H9 (cell line): ENCODE data around the gene GPX7. TPM values are rescaled to one million over a fixed set of nuclear protein-coding genes. Genes with fewer than 3 reads are reported as not detected.

ENCODE experiments used
- DNase-seq: peaks from one replicate; pipeline ENCODE4 v3.0.0-alpha.2; 2017
- H2AFZ ChIP-seq: one replicate; pipeline ENCODE4 v1.6.1; 2013; ENCODE audit warnings: mild to moderate bottlenecking, low read length, control low read depth, moderate library complexity
- H2AK5ac ChIP-seq: 2 replicates; pipeline ENCODE4 v1.6.1; 2013; ENCODE audit warnings: low read length, control low read depth, mixed read lengths; ENCODE audit not compliant: insufficient read length
- H2BK120ac ChIP-seq: one replicate; pipeline ENCODE4 v1.6.1; 2013; ENCODE audit warnings: low read depth, mild to moderate bottlenecking, low read length, control low read depth, inconsistent platforms; ENCODE audit not compliant: poor library complexity, severe bottlenecking
- H2BK12ac ChIP-seq: 2 replicates; pipeline ENCODE4 v1.6.1; 2013; ENCODE audit warnings: low read length, control low read depth, mixed read lengths, low read depth; ENCODE audit not compliant: insufficient read length
- H2BK15ac ChIP-seq: 2 replicates; pipeline ENCODE4 v1.6.1; 2013; ENCODE audit warnings: low read depth, low read length, control low read depth
- H2BK20ac ChIP-seq: one replicate; pipeline ENCODE4 v1.6.1; 2013; ENCODE audit warnings: low read depth, mild to moderate bottlenecking, low read length, control low read depth, inconsistent platforms; ENCODE audit not compliant: poor library complexity, severe bottlenecking
- H2BK5ac ChIP-seq: 2 replicates; pipeline ENCODE4 v1.6.1; 2013; ENCODE audit warnings: low read length, control low read depth, mixed read lengths; ENCODE audit not compliant: insufficient read length
- H3K14ac ChIP-seq: 2 replicates; pipeline ENCODE4 v1.6.1; 2013; ENCODE audit warnings: low read length, control low read depth; ENCODE audit not compliant: insufficient read depth
- H3K18ac ChIP-seq: 2 replicates; pipeline ENCODE4 v1.6.1; 2013; ENCODE audit warnings: low read depth, mild to moderate bottlenecking, mixed read lengths, low read length, control low read depth; ENCODE audit not compliant: insufficient read length
- H3K23ac ChIP-seq: 2 replicates; pipeline ENCODE4 v1.6.1; 2013; ENCODE audit warnings: low read length, control low read depth, mixed read lengths, low read depth; ENCODE audit not compliant: insufficient read length
- H3K23me2 ChIP-seq: 2 replicates; pipeline ENCODE4 v1.6.1; 2013; ENCODE audit warnings: low read depth, mild to moderate bottlenecking, mixed read lengths, low read length, control low read depth; ENCODE audit not compliant: insufficient read length, poor library complexity, severe bottlenecking
- H3K27ac ChIP-seq: 2 replicates; pipeline ENCODE4 v1.5.1; 2013; ENCODE audit warnings: low read length, control low read depth, mixed read lengths, low read depth; ENCODE audit not compliant: insufficient read length
- H3K27me3 ChIP-seq: 2 replicates; pipeline ENCODE4 v1.6.1; 2013; ENCODE audit warnings: low read length, control low read depth, inconsistent platforms; ENCODE audit not compliant: insufficient read depth
- H3K4ac ChIP-seq: 2 replicates; pipeline ENCODE4 v1.6.1; 2013; ENCODE audit warnings: low read depth, mild to moderate bottlenecking, control low read depth, inconsistent platforms, low read length, moderate library complexity
- H3K4me1 ChIP-seq: 2 replicates; pipeline ENCODE4 v1.6.1; 2013; ENCODE audit warnings: low read length, control low read depth, inconsistent platforms; ENCODE audit not compliant: insufficient read depth
- H3K4me2 ChIP-seq: 2 replicates; pipeline ENCODE4 v1.6.1; 2013; ENCODE audit warnings: low read length, control low read depth, mixed read lengths; ENCODE audit not compliant: insufficient read length, insufficient read depth
- H3K56ac ChIP-seq: 2 replicates; pipeline ENCODE4 v1.6.1; 2013; ENCODE audit warnings: low read depth, mild to moderate bottlenecking, mixed read lengths, low read length, control low read depth; ENCODE audit not compliant: insufficient read length
- H3K79me1 ChIP-seq: 2 replicates; pipeline ENCODE4 v1.6.1; 2013; ENCODE audit warnings: low read depth, mild to moderate bottlenecking, moderate library complexity, low read length, control low read depth, inconsistent platforms; ENCODE audit not compliant: insufficient read depth, poor library complexity, severe bottlenecking
- H3K79me2 ChIP-seq: 2 replicates; pipeline ENCODE4 v1.6.1; 2013; ENCODE audit warnings: low read length, control low read depth, inconsistent platforms; ENCODE audit not compliant: insufficient read depth
- H3K9ac ChIP-seq: 2 replicates; pipeline ENCODE4 v1.6.1; 2013; ENCODE audit warnings: low read length, control low read depth, mixed read lengths; ENCODE audit not compliant: insufficient read length; ENCODE audit errors: extremely low read depth
- H3K9me3 ChIP-seq: one replicate; pipeline ENCODE4 v1.6.1; 2013; ENCODE audit warnings: low read depth, low read length, inconsistent platforms; ENCODE audit not compliant: control insufficient read depth
- H3T11ph ChIP-seq: one replicate; pipeline ENCODE4 v1.6.1; 2013; ENCODE audit warnings: mild to moderate bottlenecking, low read length, control low read depth, inconsistent platforms
- H4K20me1 ChIP-seq: one replicate; pipeline ENCODE4 v1.6.1; 2013; ENCODE audit not compliant: control insufficient read depth, insufficient read length, insufficient read depth
- H4K5ac ChIP-seq: 2 replicates; pipeline ENCODE4 v1.6.1; 2013; ENCODE audit warnings: low read depth, mild to moderate bottlenecking, mixed read lengths, low read length, control low read depth; ENCODE audit not compliant: insufficient read length
- H4K8ac ChIP-seq: replicated peaks from 2 replicates; pipeline ENCODE4 v1.6.1; 2013; ENCODE audit warnings: low read length, control low read depth, mixed read lengths, low read depth; ENCODE audit not compliant: insufficient read length
- H4K91ac ChIP-seq: 2 replicates; pipeline ENCODE4 v1.6.1; 2013; ENCODE audit warnings: low read depth, mild to moderate bottlenecking, moderate library complexity, mixed read lengths, low read length, control low read depth; ENCODE audit not compliant: insufficient read length
- H3K27ac Mint-ChIP-seq, 3 experiments: 2 replicates in 2 of 3; 3 replicates in 1 of 3; pipeline ENCODE4 v1.8.0; 2020 to 2021; ENCODE audit warnings: mixed read lengths in 3 of 3, mild to moderate bottlenecking in 1 of 3, moderate library complexity in 1 of 3
- H3K27me3 Mint-ChIP-seq: 2 replicates; pipeline ENCODE4 v1.8.0; 2021; ENCODE audit warnings: low read depth, mild to moderate bottlenecking, moderate library complexity, mixed read lengths
- H3K36me3 Mint-ChIP-seq, 3 experiments: 2 replicates in 2 of 3; 3 replicates in 1 of 3; pipeline ENCODE4 v1.8.0; 2020 to 2021; ENCODE audit warnings: low read depth in 3 of 3, mixed read lengths in 3 of 3; ENCODE audit not compliant: insufficient read depth in 1 of 3
- H3K4me1 Mint-ChIP-seq, 2 experiments: 2 replicates each; pipeline ENCODE4 v1.8.0; 2020; ENCODE audit warnings: mixed read lengths in 2 of 2
- H3K4me3 Mint-ChIP-seq, 2 experiments: 2 replicates in 1 of 2; 3 replicates in 1 of 2; pipeline ENCODE4 v1.8.0; 2020 to 2021; ENCODE audit warnings: mild to moderate bottlenecking in 2 of 2, mixed read lengths in 2 of 2, moderate library complexity in 1 of 2
- H3K9me3 Mint-ChIP-seq, 2 experiments: 2 replicates in 1 of 2; 3 replicates in 1 of 2; pipeline ENCODE4 v1.8.0; 2020; ENCODE audit warnings: mild to moderate bottlenecking in 2 of 2, mixed read lengths in 2 of 2, moderate library complexity in 1 of 2
- WGBS: extraction: QIAGEN DNeasy Blood & Tissue Kit; methylation state at CpG from one replicate; pipeline ENCODE4 v1.1.7; 2013; ENCODE audit warnings: missing lambda C conversion rate, low lambda C conversion rate, mixed read lengths; ENCODE audit not compliant: insufficient read length; ENCODE audit errors: extremely low coverage; 5-methylcytosine and 5-hydroxymethylcytosine counted together
- total RNA-seq: library from RNA; stranded (reverse); gene quantifications from 2 replicates; pipeline ENCODE4 v1.2.1, GENCODE V29; 2021
- TF ChIP-seq, protein P1 (sequence below): fragments of 200-600 bp; sonication (generic); conservative IDR thresholded peaks from 3 replicates; pipeline ENCODE4 v1.8.0; 2021; ENCODE audit warnings: antibody characterized with exemption, mild to moderate bottlenecking

GPX7 gene
- total RNA-seq, 1 experiment from 2014 or later: 12.1 TPM

GRCh38 chr1:52556641-52557360, 45.4 kb upstream of the GPX7 start:
- H3K27ac ChIP-seq: no peak overlapping the region
- H3K9ac ChIP-seq: no peak overlapping the region
- H4K5ac ChIP-seq: no peak overlapping the region
- H3K9me3 ChIP-seq: no peaks in the 10 kb centered on the region
- Mint-ChIP-seq H3K4me3 (no peak overlapping the region), H3K27me3 (peaks cover 2% of the 10 kb centered on the region; the same call in 1 of the 2 replicates), H3K27ac (no peak overlapping the region), H3K36me3 (no peaks in the 10 kb centered on the region), H3K9me3 (peaks cover 2% of the 10 kb centered on the region in 2 experiments; a peak in 1 of 5 replicates), H3K4me1 (peaks cover 15 to 17% of the 10 kb centered on the region in 2 experiments)
- no peak overlapping the region for H3K23ac ChIP-seq
- peaks cover under 1% of the 10 kb centered on the region; the same call in 1 of the 2 replicates for H3K79me2 ChIP-seq
- H4K91ac ChIP-seq: no peak overlapping the region
- H2AFZ ChIP-seq: no peak overlapping the region
- no peak overlapping the region for H2BK5ac ChIP-seq
- no peak overlapping the region for H3K14ac ChIP-seq
- H3K18ac ChIP-seq: no peak overlapping the region
- 100% methylated on average over 1 of the region's 4 CpGs for WGBS
- H4K8ac ChIP-seq: no peak overlapping the region
- H3K4me1 ChIP-seq: peaks cover 5% of the 10 kb centered on the region; the same call in 1 of the 2 replicates
- H3K56ac ChIP-seq: no peak overlapping the region
- no peaks in the 10 kb centered on the region for H3K79me1 ChIP-seq
- H2BK12ac ChIP-seq: no peak overlapping the region
- no peak overlapping the region for H2BK15ac ChIP-seq
- H3T11ph ChIP-seq: no peak overlapping the region
- H2BK20ac ChIP-seq: no peak overlapping the region
- no peak overlapping the region for H2AK5ac ChIP-seq
- H3K4ac ChIP-seq: no peak overlapping the region
- H3K23me2 ChIP-seq: peaks cover 7% of the 10 kb centered on the region
- no peak overlapping the region for H3K4me2 ChIP-seq
- no peaks in the 10 kb centered on the region for H3K27me3 ChIP-seq
- TF ChIP-seq, protein P1, sequence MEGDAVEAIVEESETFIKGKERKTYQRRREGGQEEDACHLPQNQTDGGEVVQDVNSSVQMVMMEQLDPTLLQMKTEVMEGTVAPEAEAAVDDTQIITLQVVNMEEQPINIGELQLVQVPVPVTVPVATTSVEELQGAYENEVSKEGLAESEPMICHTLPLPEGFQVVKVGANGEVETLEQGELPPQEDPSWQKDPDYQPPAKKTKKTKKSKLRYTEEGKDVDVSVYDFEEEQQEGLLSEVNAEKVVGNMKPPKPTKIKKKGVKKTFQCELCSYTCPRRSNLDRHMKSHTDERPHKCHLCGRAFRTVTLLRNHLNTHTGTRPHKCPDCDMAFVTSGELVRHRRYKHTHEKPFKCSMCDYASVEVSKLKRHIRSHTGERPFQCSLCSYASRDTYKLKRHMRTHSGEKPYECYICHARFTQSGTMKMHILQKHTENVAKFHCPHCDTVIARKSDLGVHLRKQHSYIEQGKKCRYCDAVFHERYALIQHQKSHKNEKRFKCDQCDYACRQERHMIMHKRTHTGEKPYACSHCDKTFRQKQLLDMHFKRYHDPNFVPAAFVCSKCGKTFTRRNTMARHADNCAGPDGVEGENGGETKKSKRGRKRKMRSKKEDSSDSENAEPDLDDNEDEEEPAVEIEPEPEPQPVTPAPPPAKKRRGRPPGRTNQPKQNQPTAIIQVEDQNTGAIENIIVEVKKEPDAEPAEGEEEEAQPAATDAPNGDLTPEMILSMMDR: no peak
- H4K20me1 ChIP-seq: no peaks in the 10 kb centered on the region
- H2BK120ac ChIP-seq: no peak overlapping the region
- no peak for DNase-seq
